ENCODE data around the gene SPANXA2. TPM values are rescaled to one million over a fixed set of nuclear protein-coding genes. Genes with fewer than 3 reads are reported as not detected.
"Not testable (repeated sequence)": the region's sequence is repeated elsewhere in the genome, so short reads cannot be mapped to it uniquely, and the experiment has no call there.

Gene SPANXA2, protein sequence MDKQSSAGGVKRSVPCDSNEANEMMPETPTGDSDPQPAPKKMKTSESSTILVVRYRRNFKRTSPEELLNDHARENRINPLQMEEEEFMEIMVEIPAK
- not detected for total RNA-seq (2021; ENCODE audit: unreplicated experiment)
- not detected in 2 replicates for polyA plus RNA-seq (2012)
- not detected for Bru-seq, nascent RNA
- BruChase-seq, experiment 1, labeled RNA remaining after a 6-hour chase = not detected
- not detected for BruChase-seq, experiment 2, labeled RNA remaining after a 2-hour chase
- long read RNA-seq = 0 reads

DNA sequence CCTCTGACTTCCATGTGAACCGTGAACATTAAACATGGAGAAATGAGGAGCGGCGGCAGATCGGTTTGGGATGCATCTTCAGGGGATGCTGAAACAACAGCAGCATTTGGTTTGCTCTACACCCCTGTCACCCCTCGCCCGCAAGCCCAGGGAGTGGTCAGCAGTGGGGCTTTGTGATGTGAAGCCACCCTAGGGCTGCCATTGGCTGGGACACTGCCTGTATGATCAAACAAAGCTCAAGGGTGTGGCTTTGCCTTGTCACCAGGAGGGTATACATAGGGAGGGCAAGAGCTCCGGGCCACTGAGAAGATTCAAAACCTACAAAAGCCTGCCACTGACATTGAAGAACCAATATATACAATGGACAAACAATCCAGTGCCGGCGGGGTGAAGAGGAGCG lies at the start of gene SPANXA2:
Gene SPANXA2 (plus strand): TSS at position 301 of the 400 bp plus-strand sequence. CDS start 60 bp downstream, at position 361.
- H3K9ac ChIP-seq (ENCODE audit: low read length); H3K9me2 ChIP-seq (ENCODE audit: insufficient read depth); ATAC-seq; H3K27ac ChIP-seq (ENCODE audit: low read depth, low read length); DNase-seq (ENCODE audit: low read depth, low spot score); CTCF ChIA-PET; H3K4me2 ChIP-seq (ENCODE audit: low read length); RAD21 ChIA-PET (ENCODE audit: low non-redundant PET in 1 of 2, low total read pairs in 2 of 2, uncharacterized antibody in 2 of 2, unreplicated experiment in 2 of 2); BruUV-seq (replicated peaks); H3K36me3 ChIP-seq (ENCODE audit: control insufficient read depth in 1 of 2, insufficient read depth in 2 of 2, low read length in 2 of 2); H3K79me2 ChIP-seq (ENCODE audit: insufficient read depth, low read length); H4K20me1 ChIP-seq (ENCODE audit: insufficient read depth); H3K9me3 ChIP-seq (ENCODE audit: control insufficient read depth in 1 of 2, insufficient read depth in 1 of 2, low read depth in 1 of 2, low read length in 2 of 2); POLR2A ChIA-PET; H3K4me3 ChIP-seq (replicated peaks in 1 of 2; ENCODE audit: low read depth in 1 of 2, low read length in 2 of 2); H3K27me3 ChIP-seq (ENCODE audit: insufficient read depth, low read length); H2AFZ ChIP-seq (ENCODE audit: low read depth, low read length, poor library complexity, severe bottlenecking); H3K4me1 ChIP-seq (ENCODE audit: control insufficient read depth in 1 of 2, insufficient read depth in 2 of 2, low read length in 2 of 2); intact Hi-C loops (cut with micrococcal nuclease): not testable (repeated sequence)

DNA sequence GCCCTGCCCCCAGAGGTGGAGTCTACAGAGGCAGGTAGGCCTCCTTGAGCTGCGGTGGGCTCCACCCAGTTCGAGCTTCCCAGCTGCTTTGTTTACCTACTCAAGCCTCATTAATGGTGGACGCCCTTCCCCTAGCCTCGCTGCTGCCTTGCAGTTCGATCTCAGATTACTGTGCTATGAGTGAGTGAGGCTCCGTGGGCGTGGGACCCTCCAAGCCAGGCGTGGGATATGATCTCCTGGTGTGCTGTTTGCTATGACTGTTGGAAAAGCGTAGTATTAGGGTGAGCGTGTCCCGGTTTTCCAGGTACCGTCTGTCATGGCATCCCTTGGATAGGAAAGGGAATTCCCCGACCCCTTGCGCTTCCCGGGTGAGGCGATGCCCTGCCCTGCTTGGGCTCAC lies 47.0 kb upstream of the SPANXA2 start:
- RAD21 ChIA-PET (ENCODE audit: low non-redundant PET in 1 of 2, low total read pairs in 2 of 2, uncharacterized antibody in 2 of 2, unreplicated experiment in 2 of 2); H3K27me3 ChIP-seq (ENCODE audit: insufficient read depth, low read length); intact Hi-C loops (cut with micrococcal nuclease); ATAC-seq; H3K9ac ChIP-seq (ENCODE audit: low read length); H4K20me1 ChIP-seq (ENCODE audit: insufficient read depth); H3K4me3 ChIP-seq (replicated peaks in 1 of 2; ENCODE audit: low read depth in 1 of 2, low read length in 2 of 2); H3K27ac ChIP-seq (ENCODE audit: low read depth, low read length); H3K4me1 ChIP-seq (ENCODE audit: control insufficient read depth in 1 of 2, insufficient read depth in 2 of 2, low read length in 2 of 2); H3K36me3 ChIP-seq (ENCODE audit: control insufficient read depth in 1 of 2, insufficient read depth in 2 of 2, low read length in 2 of 2); POLR2A ChIA-PET; H3K4me2 ChIP-seq (ENCODE audit: low read length); H3K79me2 ChIP-seq (ENCODE audit: insufficient read depth, low read length); H2AFZ ChIP-seq (ENCODE audit: low read depth, low read length, poor library complexity, severe bottlenecking); CTCF ChIA-PET; H3K9me3 ChIP-seq (ENCODE audit: control insufficient read depth in 1 of 2, insufficient read depth in 1 of 2, low read depth in 1 of 2, low read length in 2 of 2); DNase-seq (ENCODE audit: low read depth, low spot score); BruUV-seq (replicated peaks); H3K9me2 ChIP-seq (ENCODE audit: insufficient read depth): not testable (repeated sequence)

DNA sequence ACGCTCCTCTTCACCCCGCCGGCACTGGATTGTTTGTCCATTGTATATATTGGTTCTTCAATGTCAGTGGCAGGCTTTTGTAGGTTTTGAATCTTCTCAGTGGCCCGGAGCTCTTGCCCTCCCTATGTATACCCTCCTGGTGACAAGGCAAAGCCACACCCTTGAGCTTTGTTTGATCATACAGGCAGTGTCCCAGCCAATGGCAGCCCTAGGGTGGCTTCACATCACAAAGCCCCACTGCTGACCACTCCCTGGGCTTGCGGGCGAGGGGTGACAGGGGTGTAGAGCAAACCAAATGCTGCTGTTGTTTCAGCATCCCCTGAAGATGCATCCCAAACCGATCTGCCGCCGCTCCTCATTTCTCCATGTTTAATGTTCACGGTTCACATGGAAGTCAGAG lies 4.9 kb upstream of the SPANXA2 start, which contains the start of gene SPANXA1:
Gene SPANXA1 (minus strand): TSS at position 101 of the 400 bp plus-strand sequence. CDS start 60 bp downstream, at position 41.
- DNase-seq (ENCODE audit: low read depth, low spot score); ATAC-seq; H3K79me2 ChIP-seq (ENCODE audit: insufficient read depth, low read length); H3K36me3 ChIP-seq (ENCODE audit: control insufficient read depth in 1 of 2, insufficient read depth in 2 of 2, low read length in 2 of 2); H3K9ac ChIP-seq (ENCODE audit: low read length); intact Hi-C loops (cut with micrococcal nuclease); H3K4me1 ChIP-seq (ENCODE audit: control insufficient read depth in 1 of 2, insufficient read depth in 2 of 2, low read length in 2 of 2); H4K20me1 ChIP-seq (ENCODE audit: insufficient read depth); H3K27me3 ChIP-seq (ENCODE audit: insufficient read depth, low read length); H3K9me2 ChIP-seq (ENCODE audit: insufficient read depth); H2AFZ ChIP-seq (ENCODE audit: low read depth, low read length, poor library complexity, severe bottlenecking); H3K4me2 ChIP-seq (ENCODE audit: low read length); H3K4me3 ChIP-seq (replicated peaks in 1 of 2; ENCODE audit: low read depth in 1 of 2, low read length in 2 of 2); CTCF ChIA-PET; POLR2A ChIA-PET; H3K27ac ChIP-seq (ENCODE audit: low read depth, low read length); BruUV-seq (replicated peaks); RAD21 ChIA-PET (ENCODE audit: low non-redundant PET in 1 of 2, low total read pairs in 2 of 2, uncharacterized antibody in 2 of 2, unreplicated experiment in 2 of 2); H3K9me3 ChIP-seq (ENCODE audit: control insufficient read depth in 1 of 2, insufficient read depth in 1 of 2, low read depth in 1 of 2, low read length in 2 of 2): not testable (repeated sequence)

Data from HCT116 (cell line).